ENCODE data around the gene SMC4.
"Not testable (repeated sequence)": the region's sequence is repeated elsewhere in the genome, so short reads cannot be mapped to it uniquely, and the experiment has no call there.

GRCh38 chr3:160452251-160452650 lies 52.8 kb downstream of the SMC4 start:
- not testable (repeated sequence) for TF ChIP-seq CTCF (IDR thresholded peaks at IDR 0.05; ENCODE audit: insufficient read depth, low read depth, low read length); EZH2 (IDR thresholded peaks at IDR 0.05; ENCODE audit: insufficient read depth, low read length)
